ENCODE data around the gene ARMC2.

Gene ARMC2

DNA sequence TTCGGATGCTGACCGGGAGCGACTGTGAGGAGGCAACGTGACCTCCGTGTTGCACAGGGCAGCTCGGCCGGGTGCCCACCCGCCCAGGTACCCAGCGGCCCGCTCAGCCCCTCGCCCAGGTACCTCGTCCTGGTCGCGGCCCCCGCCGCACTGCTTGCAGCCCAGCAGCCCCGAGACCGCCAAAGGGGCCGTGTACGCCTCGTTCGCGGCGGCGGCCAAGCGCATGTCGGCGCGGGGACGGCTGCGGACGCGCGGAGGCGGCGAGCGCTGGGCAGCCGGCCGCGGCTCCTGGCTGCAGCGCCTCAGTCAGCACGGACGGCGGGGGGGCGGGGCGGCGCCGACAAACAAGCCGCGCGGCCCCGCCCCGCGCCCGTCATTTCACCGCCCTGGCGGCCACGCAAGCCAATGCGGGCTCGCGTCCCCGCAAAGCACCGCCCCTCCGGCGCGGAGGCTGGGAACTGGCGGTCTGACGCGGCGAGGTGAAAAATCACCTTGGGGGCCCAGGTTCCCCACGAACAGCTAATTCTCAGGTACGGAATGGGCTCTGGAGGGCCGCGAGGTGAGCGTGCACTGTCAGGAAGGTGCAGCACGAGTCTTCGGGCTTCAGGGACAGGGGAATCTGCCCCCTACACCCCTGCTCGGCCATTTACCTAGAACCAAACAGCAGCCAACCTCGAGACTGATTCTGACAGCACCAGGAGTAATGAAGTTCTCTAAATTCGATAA, 161.2 kb downstream of the ARMC2 start:
- DNase-seq (ENCODE audit: insufficient read length, low spot score) (peak; percentile 59), FAIRE-seq (peak; percentile 95)

DNA sequence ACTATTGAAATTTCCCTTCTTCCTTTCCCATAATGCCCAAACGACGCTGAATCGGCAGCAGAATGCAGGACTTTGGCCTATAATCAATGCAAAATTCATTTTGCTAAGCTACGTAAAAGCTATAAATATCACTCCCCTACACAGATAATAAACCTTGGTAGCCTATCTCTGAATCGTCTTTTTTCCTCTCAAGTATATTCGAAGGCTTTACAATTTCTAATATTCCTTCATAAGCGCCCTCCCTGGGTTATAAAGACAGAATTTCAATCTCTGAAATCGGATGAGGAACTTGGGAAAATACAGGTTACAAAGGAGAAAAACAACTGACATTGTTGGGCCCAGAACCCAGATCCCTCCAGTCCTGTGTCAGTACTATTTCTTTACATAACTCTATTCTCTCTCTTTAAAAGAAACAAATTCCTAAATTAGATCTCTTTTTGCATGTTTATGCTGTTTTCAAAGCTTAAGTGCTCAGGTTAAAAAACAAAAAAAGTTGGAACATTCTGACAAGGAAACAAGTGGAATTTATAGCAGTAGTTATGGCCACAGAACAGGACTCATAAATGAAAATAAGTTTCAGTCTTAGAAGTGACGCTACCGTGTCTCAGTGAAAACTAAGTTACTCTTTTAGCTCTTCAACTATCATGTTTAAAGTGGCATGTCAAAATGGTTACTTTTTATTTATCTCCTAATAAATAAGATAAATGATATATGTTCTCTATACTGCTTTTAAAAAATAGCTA, 161.9 kb downstream of the ARMC2 start:
- DNase-seq (ENCODE audit: insufficient read length, low spot score) (no peak), FAIRE-seq (no peak)

DNA sequence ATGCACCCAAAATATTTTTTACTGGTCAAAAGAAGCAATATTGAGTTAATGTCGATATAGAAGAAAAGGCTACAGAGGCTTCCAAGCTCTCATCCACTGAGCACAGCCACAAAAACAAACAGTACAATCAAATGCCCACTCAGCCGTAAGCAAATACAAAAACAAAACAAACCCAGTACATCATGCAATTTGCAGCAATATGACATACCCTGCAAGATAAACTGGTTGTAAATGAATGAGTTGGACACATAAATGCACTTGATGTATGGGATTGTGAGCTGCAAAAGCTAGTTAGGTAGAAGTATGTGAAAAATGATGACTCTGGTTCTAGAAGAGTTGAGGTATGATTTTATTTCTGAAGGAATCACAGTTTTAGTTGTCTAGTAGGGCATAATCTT, 162.5 kb downstream of the ARMC2 start:
- FAIRE-seq (no peak), DNase-seq (ENCODE audit: insufficient read length, low spot score) (no peak)

DNA sequence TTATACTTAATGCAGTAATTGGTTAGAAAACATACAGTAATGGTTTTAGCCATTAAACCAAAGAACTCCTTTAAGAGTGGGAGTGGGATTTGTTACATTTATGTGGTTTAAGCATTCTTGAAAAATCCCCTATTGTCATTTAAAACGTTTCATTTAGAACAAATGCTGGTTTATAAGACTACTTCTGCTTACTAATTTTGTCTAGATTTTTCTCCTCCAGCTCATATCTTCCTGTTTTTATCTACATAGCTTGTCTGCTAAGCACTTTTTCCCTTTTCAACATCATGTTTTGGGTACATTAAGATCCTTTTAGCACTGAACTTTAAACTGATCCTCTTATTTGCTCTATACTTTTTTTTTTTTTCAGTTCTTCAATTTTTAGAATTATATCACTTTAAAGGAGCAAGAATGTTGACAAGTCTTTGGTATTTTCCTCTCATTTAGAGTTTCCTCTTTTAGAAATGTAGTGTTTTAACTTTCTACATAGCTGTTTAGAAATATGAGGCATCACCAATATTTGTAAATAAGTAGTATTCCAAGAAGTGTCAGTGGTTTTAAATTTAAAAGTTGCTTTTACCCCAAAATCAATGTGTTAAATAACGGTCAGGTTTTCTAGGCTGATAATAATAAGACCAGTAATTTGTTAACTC, 165.6 kb downstream of the ARMC2 start:
- no peak for FAIRE-seq
- DNase-seq (ENCODE audit: insufficient read length, low spot score) = no peak

DNA sequence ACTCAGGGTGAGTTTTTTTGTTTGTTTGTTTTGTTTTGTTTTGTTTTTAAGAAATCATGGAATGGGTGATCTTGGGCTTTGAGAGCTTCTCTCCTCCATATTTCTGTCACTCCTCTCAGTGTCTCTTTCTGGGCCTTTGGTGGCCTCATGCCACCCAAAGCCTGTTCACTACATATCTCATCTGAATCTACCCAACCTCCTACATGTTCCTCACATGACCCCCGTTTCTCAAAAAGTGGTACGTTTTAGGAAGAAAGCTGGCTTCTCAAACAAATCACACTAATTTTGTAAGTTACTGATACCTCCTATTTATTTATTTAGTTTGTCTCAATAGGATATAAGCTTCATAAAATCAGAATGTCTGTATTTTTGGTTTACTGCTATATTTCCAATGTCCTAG, 166.4 kb downstream of the ARMC2 start:
- FAIRE-seq = no peak
- no peak for DNase-seq (ENCODE audit: insufficient read length, low spot score)

DNA sequence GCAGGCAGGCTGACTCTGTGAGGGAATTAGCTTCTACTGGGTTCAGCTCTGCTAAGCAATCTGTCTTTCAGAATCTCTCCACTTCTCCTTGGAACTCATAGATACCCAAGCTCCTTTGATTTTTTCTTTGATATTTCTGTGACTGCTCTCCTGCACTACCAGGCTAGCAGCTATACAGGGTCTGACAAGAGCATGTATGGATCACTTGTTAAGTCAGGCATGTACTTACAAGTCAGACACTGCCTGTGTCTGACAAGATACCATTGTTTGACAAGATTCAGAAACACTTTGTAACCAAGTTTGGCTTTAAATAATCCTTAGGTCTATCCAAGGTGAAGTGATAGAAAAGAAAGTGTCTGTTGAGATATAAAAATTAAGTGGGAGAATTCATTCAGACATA, 167.0 kb downstream of the ARMC2 start:
- DNase-seq (ENCODE audit: insufficient read length, low spot score) (no peak), FAIRE-seq (peak; percentile 42)

DNA sequence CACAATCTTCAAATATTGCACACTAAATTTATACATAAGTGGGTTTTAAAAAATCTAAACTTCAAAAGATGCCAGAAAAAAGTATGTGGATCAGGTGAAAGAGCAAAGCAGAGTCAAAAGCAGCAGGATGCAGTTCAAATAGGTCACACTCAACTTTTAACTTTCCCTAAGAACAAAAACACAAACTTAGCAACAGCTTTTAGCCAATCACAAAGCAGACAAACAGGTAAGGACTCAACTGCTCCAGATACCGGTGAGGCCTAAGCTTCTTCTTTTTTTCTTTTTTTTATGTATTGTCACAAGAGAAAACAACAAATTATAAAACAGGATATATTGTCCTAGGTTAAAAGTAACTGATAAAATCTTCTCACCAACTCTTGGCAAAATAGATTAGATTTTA, 171.7 kb downstream of the ARMC2 start:
- FAIRE-seq = no peak
- DNase-seq (ENCODE audit: insufficient read length, low spot score) = no peak

DNA sequence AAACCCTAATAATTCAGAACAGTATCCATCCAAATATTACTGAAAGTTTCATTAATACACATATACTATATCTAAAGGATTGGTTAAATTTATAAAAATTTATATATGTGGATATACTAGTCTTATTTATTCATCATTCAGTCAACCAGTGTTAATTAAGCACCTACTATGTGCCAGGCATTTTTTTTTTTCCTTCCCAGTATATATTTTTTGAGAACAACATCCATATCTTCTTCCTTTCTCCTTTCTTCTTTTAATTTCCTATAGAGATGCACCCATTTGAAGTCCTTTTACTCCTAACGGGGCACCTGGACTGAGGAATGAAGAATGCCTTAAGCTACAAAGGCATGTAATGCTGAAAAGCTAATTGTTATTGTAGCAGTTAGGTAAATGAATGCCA, 173.6 kb downstream of the ARMC2 start:
- DNase-seq (ENCODE audit: insufficient read length, low spot score) (no peak), FAIRE-seq (no peak)

DNA sequence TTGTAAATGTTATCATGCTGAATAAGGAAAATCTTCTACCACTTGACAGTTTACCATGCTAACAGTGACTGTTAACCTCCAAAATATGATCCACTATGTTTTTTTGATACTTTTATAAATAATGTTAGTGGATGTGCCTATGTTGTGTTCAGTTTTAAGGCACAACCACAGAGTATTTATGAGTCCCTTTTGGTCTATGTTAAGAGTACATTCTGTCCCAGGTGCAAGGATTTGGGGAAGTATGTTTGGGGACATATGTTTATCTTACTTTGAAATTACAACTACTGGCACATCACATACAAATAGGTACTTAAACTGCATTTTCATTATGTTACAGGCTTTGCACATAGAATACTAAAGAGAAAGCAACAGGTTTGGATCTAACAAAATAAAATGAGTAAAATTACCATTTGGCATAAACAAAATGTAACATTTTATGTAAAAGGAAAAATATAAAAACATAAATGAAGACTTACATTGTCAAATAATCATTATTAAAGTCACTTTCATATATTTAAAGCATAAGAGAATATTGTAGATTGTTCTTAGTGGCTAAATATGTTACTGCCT, 175.2 kb downstream of the ARMC2 start:
- no peak for FAIRE-seq
- DNase-seq (ENCODE audit: insufficient read length, low spot score) = no peak
